GM12875 (cell line): Measurements from ENCODE around the gene ELMO3.

Source experiments
- H3K4me3 ChIP-seq: one replicate; pipeline ENCODE4 v1.5.1; 2011; ENCODE audit warnings: low read depth, low read length, control low read depth
- TF ChIP-seq, protein P1 (sequence below): IDR thresholded peaks from 2 replicates; pipeline ENCODE4 v1.5.1; 2011; ENCODE audit warnings: low read depth, mild to moderate bottlenecking, control low read depth, inconsistent platforms, low read length, moderate library complexity, borderline replicate concordance; ENCODE audit not compliant: insufficient read depth

The ELMO3 gene

DNA sequence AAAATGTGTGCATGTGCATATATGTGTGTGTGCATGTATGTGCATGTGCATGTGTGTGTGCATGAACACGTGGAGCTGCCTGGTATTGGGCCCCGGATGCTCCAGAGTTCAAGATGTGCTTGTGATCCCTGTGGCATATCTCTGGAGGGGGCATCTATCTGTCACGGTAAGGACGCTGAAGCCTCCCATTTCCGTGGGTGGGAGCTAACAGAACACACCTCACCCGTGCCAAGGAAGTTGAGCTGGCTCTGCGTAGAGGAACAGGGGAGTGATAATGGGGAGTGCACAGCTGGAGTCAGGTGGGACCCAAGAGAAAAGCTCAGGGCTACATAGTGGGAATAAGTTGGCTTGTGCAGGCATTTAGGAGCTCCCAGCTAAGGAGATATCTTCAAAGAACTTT is 12.7 kb downstream of the ELMO3 start:
- TF ChIP-seq, protein P1, sequence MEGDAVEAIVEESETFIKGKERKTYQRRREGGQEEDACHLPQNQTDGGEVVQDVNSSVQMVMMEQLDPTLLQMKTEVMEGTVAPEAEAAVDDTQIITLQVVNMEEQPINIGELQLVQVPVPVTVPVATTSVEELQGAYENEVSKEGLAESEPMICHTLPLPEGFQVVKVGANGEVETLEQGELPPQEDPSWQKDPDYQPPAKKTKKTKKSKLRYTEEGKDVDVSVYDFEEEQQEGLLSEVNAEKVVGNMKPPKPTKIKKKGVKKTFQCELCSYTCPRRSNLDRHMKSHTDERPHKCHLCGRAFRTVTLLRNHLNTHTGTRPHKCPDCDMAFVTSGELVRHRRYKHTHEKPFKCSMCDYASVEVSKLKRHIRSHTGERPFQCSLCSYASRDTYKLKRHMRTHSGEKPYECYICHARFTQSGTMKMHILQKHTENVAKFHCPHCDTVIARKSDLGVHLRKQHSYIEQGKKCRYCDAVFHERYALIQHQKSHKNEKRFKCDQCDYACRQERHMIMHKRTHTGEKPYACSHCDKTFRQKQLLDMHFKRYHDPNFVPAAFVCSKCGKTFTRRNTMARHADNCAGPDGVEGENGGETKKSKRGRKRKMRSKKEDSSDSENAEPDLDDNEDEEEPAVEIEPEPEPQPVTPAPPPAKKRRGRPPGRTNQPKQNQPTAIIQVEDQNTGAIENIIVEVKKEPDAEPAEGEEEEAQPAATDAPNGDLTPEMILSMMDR = no peak
- H3K4me3 ChIP-seq = no peak overlapping the region

DNA sequence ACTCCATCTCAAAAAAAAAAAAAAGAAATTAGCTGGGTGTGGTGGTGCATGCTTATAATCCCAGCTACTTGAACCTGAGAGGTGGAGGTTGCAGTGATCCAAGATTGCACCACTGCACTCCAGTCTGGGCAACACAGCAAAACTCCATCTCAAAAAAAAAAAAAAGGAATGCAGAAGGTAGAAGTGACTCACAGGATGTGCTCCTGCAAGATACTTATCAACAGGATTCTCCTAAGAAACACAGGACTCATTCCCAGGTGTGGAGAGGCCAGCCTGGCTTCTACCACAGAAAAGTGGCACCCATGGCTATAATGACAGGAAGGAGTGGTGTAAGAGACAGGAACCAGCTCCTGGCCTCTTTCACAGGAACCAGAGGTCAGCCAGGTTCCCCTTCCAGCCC is 13.8 kb downstream of the ELMO3 start:
- H3K4me3 ChIP-seq = no peak overlapping the region
- TF ChIP-seq, protein P1 = no peak

DNA sequence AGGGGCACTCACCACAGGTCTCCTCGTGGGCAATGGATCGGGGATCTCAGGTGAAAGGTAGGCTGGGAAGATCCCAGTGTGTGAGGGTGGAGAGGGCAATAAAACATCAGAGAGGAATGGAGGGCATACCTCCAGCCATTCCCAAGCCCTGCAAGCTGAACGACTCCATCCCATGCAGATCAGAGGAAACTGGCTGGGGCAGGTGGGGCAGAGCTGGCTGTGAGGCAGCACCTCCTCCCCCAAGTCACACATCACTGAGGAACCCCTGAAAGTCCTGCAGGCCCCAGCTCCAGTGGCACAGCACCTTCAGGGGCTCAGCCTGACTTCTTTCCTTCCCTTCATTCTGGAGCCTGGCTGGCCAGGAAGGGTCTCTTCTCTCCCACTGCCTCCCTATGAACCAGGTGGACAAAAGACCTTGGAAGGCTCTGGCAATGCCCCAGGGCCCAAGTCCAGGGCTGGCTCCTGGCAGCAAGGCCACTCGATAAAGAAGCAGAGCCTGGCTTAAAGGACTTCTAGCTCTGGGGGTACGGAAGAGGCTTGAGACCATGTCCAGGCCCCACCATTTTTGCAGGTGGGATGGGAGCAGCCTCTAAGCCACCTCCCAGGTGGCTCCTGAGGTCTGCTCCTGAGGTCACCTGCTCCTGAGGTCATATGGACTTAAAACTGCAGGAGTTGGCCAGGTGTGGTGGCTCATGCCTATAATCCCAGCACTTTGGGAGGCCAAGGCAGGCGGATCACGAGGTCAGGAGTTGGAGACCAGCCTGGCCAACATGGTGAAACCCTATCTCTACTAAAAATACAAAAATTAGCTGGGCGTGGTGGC is 14.5 kb downstream of the ELMO3 start:
- no peak overlapping the region for H3K4me3 ChIP-seq
- TF ChIP-seq, protein P1 = no peak

DNA sequence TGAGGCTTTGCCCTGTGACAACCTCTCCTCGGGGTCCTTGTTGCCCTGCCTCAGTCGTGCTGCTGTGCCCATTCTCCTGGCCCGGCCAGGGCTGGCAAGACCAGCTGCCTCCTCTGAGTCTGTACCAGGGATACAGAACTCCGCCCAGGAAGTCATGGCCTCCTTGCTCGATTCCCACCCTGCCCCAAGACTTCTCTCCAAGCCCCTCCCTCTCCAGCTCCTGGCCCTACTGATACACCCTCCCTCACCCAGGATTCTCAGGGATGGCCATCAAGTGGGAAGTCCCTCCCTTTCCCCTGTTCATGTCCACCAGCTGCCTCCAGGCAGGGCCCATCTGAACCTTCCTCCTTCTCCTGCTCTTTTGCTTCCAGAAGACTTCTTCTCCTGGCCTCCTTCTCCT is 16.8 kb downstream of the ELMO3 start:
- H3K4me3 ChIP-seq = no peak overlapping the region
- TF ChIP-seq, protein P1 = no peak

DNA sequence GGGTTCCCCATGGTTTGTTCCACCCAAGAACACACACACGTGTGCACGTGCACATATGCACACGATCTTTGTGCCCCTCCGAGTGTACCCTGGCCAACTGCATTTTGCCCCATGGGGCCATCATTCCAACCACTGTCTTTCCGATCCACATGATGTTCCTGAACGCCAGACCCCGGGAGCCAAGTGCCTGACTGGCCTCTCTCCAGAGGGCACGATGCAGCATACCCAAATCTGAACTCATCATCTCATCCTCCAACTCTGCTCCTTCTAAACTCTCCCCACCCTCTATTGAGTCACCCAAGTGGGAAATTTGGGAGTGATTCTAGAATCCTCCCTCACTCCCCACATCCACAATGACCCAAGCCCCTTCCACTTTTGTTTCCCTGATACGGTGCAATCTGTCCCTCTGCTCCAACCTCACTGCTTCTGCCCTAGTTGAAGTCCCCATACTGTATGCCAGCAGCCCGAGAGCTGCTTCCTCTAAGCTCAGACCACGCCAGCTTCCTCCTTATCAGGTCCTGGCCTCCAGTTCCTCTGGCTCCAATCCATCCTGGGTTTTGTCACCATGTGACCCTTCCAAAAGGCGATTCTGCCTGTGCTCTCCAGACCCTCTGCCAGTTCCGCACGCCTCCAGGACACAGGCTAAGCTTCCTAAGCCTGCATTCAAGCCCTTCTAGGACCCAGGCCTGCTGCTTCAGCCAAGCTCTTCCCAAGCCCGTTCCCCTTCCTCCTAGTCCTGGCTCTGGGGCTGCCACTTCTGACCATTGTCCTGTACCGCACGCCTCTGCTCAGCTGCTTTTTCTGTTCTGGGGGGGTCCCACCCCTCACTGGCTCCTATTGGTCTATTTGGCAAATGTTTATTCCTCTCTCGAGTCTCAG is 17.9 kb downstream of the ELMO3 start:
- no peak overlapping the region for H3K4me3 ChIP-seq

DNA sequence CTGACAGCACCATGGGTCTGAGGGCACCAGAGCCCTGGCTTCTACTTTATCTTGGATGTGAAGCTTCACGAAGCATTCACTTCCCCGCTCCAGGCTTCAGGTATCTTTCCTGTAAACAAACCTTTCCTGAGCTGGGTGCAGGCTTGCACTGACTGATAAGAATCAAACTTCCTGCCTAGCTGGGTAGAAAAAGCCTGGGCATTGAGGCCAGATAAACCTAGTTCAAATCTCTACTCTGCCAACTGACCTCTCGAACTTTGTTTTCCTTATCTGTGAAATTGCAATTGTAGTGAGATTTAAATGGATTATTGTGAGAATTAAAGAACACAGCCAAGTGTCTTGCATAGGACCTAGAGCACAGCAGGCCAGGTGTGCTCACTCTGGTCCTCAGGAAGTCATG is 25.1 kb downstream of the ELMO3 start:
- TF ChIP-seq, protein P1 = no peak
- no peak overlapping the region for H3K4me3 ChIP-seq

More for the DNA sequence above, 17.9 kb downstream of the ELMO3 start:
- TF ChIP-seq, protein P1 = no peak
